ENCODE results near the gene PPL.
A peak's percentile ranks its signal among the peaks of the same experiment; 100 is the strongest.
"Not testable (repeated sequence)": the region's sequence is repeated elsewhere in the genome, so short reads cannot be mapped to it uniquely, and the experiment has no call there.

Gene PPL

GRCh38 chr16:4934591-4934990, 2.4 kb downstream of the PPL start:
- DNase-seq (ENCODE audit: low read depth): no peak

GRCh38 chr16:4933871-4934395, 3.0 kb downstream of the PPL start:
- DNase-seq (ENCODE audit: low read depth): no peak

GRCh38 chr16:4933433-4933832, 3.5 kb downstream of the PPL start:
- no peak for DNase-seq (ENCODE audit: low read depth)

GRCh38 chr16:4931381-4931780, 5.6 kb downstream of the PPL start:
- DNase-seq (ENCODE audit: low read depth): no peak

- DNase-seq (ENCODE audit: low read depth): not testable (repeated sequence)
Observed at GRCh38 chr16:4929619-4930018, 7.3 kb downstream of the PPL start.

GRCh38 chr16:4928227-4928626, 8.7 kb downstream of the PPL start:
- DNase-seq (ENCODE audit: low read depth): no peak

GRCh38 chr16:4927661-4928060, 9.3 kb downstream of the PPL start:
- no peak for DNase-seq (ENCODE audit: low read depth)

- no peak for DNase-seq (ENCODE audit: low read depth)
Observed at GRCh38 chr16:4926928-4927327, 10.0 kb downstream of the PPL start.

- no peak for DNase-seq (ENCODE audit: low read depth)
Observed at GRCh38 chr16:4925791-4926190, 11.2 kb downstream of the PPL start.

GRCh38 chr16:4925293-4925607, 11.7 kb downstream of the PPL start:
- no peak for DNase-seq (ENCODE audit: low read depth)

GRCh38 chr16:4924593-4925292, 12.2 kb downstream of the PPL start:
- no peak for DNase-seq (ENCODE audit: low read depth)

GRCh38 chr16:4923853-4924252, 13.1 kb downstream of the PPL start:
- DNase-seq (ENCODE audit: low read depth): no peak

- no peak for DNase-seq (ENCODE audit: low read depth)
Observed at GRCh38 chr16:4922721-4923342, 14.1 kb downstream of the PPL start.

- DNase-seq (ENCODE audit: low read depth): no peak
Observed at GRCh38 chr16:4920826-4921225, 16.1 kb downstream of the PPL start.

- no peak for DNase-seq (ENCODE audit: low read depth)
Observed at GRCh38 chr16:4918781-4919251, 18.1 kb downstream of the PPL start.

GRCh38 chr16:4917117-4917516, 19.8 kb downstream of the PPL start:
- peak; percentile 54 for DNase-seq (ENCODE audit: low read depth)

GRCh38 chr16:4915226-4915761, 21.7 kb downstream of the PPL start:
- peak; percentile 78 for DNase-seq (ENCODE audit: low read depth)

GRCh38 chr16:4914528-4915225, 22.3 kb downstream of the PPL start:
- DNase-seq (ENCODE audit: low read depth): no peak

GRCh38 chr16:4913774-4914525, 23.0 kb downstream of the PPL start:
- no peak for DNase-seq (ENCODE audit: low read depth)

GRCh38 chr16:4913130-4913773, 23.7 kb downstream of the PPL start:
- DNase-seq (ENCODE audit: low read depth): no peak

GRCh38 chr16:4911970-4912386, 25.0 kb downstream of the PPL start:
- no peak for DNase-seq (ENCODE audit: low read depth)

GRCh38 chr16:4910828-4911227, 26.1 kb downstream of the PPL start:
- no peak for DNase-seq (ENCODE audit: low read depth)
